GM21423 (cell line): ENCODE results near the gene PPP1R15B.

Experiments used
- ATAC-seq: cut with Tn5 transposase; IDR thresholded peaks from one replicate; pipeline ENCODE4 v1.9.1; 2021; ENCODE audit warnings: mild to moderate bottlenecking, moderate library complexity; ENCODE audit not compliant: unreplicated experiment

The PPP1R15B gene

DNA sequence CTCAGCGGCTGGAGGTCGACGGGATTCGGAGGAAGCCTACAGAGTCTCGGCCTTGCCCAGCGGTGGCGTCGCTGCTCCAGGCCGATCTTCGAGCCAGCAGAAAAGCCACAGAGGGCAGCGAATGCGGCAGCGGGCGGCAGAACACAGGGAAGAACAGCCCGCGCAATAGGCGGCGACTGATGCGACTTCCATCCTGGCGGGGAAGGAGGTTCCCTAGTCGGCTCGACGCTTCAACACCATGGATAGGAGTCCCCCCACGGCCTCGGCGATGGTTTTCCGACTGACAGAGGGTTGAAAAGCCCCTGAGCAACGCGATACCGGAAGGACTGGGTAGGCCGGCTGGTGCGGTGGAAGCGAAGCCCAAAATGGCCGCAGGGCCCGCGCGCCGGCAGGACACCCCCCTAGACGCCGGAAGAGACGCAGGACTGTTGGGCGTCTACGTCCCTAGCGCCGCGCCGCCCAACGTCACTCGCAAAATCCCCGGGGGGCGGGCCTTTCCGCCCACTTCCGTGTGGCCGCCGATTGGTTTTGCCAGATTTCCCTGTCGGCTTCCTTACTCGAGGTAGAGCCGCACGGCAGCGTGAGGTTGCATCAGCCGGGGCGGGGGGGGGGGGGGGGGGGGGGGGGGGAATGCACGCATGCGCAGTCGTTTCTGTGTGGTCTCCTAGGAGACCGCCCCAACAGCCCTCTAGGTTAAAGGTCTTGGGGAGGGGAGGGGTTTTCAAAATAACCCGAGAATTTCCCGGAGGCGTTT, at the start of gene PPP1R15B:
PPP1R15B (minus strand) TSS at position 367 of the 754 bp plus-strand sequence. CDS start 406 bp downstream, outside the sequence.
- ATAC-seq, result peak; percentile 92

GRCh38 chr1:204460346-204460745, 48.7 kb upstream of the PPP1R15B start:
- ATAC-seq, result no peak

DNA sequence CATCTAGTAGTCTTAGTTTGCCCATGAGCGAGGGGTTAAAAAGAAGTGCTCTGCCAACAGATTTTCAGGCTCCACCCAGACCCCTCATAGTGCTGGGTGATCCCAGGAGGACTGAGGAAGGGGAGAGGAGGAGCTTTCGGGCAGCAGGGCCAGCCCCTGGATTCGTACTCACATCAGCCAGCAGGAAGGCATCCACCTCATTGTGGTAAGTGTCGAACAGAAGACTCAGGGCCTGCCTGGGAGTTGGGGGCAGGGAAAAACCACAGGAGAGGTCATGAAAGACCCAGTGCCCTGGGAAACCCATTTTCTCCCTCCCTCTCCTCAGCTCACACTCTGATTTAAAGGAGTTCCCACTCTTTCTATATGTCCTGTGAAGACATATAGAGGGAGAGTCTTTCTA, 48.1 kb upstream of the PPP1R15B start:
- no peak for ATAC-seq

DNA sequence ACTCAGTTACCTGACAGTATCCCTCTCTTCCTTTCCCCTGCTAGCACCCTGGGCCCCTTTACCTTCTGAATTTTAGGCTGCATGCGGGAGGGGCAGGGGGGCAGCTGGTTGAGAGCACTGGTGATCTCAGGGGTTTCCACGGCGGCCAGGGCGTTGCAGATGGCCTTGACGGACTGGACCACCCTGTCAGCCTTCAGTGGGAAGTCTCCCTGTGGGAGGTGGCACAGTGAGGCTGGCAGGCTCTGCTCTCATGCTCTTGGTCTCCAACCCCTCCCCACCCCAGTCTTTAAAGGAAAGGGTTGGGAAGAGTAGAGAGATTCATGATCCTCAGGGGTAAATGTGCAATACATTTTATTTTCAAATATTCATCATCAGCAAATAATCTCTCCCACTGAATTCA, 46.0 kb upstream of the PPP1R15B start:
- no peak for ATAC-seq

- no peak for ATAC-seq
These were observed 45.3 kb upstream of the PPP1R15B start for GRCh38 chr1:204456826-204457442.

GRCh38 chr1:204455831-204456145, 44.2 kb upstream of the PPP1R15B start:
- no peak for ATAC-seq

DNA sequence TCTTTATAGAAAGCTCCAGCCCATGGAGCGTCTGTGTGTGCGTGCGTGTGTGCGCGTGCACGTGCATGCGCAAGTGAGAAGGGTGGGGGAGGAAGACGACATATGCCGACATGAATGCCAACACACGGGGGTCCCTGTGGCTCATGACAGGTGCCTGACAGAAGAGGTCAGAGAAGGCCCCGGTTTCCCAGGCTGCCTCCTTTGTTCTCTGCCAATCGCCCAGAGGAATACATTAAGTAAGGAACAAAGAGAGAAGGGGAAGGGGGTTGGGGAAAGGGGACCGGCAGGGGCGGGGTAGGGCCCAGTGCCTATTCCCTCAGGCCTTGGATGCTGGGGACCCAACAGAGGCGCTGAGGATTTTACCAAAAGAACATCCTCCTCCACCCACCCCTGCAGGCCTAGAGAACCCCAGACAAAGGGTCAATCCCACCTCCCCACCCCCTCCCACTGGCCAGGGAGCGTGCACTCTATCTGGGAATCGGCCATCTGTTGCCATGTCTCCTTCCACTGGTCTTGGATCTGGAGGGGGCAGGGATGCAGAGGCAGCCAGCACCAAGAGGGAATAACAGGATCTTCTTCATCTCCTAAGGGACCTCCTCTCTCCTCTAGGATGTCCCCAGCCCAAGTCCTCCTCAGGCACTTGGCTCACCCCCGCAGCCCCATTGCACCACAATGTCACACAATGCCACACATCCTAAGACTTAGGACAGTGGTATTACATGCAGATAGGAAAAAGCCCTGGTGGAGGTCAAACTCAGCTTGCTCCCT, 43.6 kb upstream of the PPP1R15B start:
- ATAC-seq, result no peak

DNA sequence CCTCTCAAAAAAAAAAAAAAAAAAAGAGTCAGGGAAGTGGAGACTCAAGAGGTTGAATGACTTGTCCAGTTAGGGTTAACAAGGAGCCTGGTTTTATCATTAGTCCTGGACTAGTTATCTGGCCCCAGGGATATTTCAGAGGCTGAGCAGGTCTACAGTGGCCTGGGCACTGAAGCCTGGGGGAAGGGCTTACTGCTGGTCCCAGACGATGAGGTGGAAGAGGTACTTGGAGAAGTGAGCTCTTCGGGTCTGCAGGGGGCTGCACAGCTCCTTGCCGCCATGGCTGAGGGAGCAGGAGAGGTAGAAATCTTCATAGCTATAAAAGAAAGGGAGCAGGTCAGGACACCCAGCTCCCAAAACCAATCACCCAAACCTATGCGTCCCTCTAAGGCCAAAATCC, 42.9 kb upstream of the PPP1R15B start:
- no peak for ATAC-seq

GRCh38 chr1:204453141-204453772, 41.6 kb upstream of the PPP1R15B start:
- ATAC-seq, result peak; percentile 80

DNA sequence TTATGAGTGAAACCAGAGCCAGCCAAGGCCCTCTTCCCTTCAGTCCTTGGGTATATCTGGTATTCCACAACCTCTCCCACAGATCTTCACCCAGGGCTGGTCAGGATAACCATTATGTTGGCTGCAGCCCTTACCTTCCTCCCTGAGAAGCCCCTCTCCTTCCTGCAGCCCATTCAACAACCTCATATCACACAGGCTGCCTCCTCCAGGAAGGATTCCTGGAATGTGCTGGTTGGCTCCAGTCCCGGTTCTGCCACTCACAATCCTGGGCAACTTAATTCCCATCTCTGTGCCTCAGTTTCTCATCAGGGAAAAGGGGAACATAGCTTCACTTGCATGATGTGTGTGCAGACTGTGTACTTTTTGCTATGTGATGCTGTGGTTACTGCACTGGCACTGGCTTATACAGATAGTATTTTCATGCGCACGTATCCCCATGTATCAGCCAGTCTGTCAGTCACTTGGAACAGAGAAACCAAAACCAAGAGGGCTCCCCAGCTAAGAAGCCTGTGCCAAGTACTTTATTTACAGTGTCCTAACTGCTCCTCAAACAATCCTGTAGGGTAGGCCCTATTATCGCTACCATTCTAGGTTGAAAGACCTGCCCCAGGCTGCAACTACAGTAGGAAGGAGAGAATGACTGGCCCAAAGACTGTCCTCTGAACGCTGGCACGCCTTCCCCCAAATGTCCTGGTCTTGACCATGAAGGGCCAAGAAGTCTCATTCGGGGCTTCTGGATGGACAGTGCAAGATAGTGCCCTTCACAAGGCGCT, 39.9 kb upstream of the PPP1R15B start:
- ATAC-seq, result no peak

- no peak for ATAC-seq
These were observed 39.0 kb upstream of the PPP1R15B start for GRCh38 chr1:204450461-204451257.

DNA sequence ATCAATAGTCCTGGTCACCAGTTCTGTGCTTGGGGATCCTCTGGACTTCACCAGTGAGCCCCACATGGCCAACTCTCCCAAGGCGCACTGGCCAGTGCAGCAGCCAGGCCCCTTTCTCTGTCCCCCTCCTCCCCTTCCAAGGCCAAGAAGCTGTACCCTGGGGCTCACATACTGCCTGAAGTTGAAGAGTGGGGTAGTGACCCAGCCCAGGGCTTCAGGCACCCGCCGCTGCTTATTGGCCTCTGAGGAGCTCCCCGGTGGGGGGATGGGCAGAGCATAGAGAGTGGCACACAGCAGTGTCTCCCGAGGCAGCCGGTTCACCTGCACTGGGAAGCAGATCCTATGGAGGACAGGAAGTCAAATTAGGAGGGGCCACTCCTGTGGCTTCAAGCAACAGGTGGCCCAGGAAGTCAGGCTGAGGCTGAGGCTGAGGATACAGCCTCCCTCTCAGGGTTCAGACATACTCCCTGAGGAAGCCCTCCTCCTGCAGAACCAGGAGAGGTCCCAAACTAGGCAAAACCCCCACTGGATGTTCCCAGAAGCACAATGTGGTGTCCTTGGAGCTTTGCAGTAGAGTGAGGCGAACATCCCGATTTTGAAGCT, 38.2 kb upstream of the PPP1R15B start:
- ATAC-seq, result no peak

DNA sequence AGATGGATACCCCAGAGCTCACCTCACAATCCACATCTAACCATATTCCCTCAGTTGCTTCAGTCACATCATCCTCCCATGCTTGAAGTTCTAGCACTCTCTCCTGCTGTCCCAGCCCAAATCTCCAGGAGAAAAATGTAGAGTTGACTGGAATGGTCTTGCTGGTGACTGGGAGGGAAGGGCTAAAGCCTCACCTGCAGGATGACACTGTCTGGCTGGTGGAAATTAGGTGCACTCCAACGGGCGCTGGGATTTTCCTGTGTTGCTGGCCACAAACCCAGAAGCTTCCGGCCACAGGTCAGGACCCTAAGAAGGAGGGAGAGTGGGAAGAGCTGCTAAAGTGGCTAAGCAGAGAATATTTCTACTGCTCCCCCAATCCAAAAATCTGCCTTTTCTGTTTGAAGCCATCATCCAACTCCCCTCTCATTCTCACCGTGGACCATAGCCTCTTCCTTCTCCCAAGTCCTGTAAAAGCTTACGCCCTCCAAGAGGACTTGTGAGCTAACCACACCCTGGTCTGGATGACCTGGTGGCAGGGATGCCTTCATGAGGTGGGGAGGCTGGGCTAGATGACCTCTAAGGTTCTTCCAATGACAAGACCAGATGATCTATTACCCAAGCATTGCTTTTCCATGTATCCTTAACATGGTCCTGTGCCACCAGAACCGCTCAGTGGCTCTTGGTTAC, 37.5 kb upstream of the PPP1R15B start:
- no peak for ATAC-seq

DNA sequence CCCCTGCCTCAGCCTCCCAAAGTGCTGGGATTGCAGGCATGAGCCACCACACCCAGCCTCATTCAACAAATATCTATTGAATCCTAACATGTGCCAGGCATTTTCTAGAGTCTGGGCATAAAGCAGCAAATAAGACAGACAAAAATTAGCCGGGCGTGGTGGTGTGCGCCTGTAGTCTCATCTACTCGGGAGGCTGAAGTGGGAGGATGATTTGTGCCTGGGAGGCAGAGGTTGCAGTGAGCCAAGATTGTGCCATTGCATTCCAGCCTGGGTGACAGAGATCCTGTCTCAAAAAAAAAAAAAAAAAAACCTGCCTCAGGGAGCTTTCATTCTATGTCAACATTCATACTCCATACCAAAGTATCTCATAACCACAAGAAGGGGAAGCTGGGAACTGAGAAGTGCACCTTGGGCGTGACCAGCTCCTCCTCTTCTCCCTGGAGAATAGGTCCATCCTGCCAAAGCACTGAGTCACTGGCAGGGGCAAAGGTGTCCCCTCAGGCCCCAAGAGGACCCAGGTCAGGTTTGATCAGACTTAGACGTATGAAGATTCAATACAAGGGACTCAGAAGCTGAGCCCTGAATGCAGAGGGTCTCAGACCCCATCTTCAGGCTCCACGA, 36.8 kb upstream of the PPP1R15B start:
- ATAC-seq, result no peak

DNA sequence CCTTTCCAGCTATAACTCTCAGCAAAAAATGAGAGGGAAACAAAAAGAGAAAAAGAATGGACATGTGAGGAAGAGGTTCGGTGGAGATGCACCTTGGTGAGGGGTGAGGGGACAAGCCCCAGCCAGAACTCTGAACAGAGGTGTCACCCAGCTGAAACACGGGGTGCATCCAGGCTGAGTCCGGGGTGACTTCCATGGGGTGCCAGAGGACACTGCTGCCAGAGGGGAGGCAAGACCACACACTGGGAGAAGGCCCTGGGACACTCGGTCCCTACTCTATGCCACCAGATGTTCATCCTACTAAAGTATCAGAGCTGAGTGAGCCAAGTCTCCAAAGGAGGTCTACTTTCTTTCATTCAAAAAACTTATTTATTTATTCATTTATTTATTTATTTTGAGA, 36.1 kb upstream of the PPP1R15B start:
- ATAC-seq, result no peak

DNA sequence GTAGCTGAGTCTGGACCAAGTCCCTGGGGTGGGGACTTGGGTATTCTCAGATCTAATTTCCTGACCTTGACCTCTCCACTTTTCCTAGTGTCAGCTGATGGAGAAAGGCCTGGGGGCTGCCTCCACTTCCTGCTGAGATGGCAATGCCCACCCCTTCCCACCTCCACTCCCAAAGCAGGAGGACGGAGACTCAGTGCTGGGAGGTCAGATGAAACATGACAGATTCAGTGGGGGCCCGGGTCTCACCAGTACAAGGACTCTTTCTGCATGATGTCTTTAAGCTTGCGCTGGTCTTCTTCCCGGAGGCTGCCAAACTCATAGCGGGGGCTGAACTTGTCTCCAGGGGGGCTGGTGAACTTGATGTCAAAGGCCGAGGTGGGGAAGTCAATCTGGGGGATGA, 35.6 kb upstream of the PPP1R15B start:
- no peak for ATAC-seq

GRCh38 chr1:204446413-204447111, 34.9 kb upstream of the PPP1R15B start:
- ATAC-seq, result peak; percentile 73

DNA sequence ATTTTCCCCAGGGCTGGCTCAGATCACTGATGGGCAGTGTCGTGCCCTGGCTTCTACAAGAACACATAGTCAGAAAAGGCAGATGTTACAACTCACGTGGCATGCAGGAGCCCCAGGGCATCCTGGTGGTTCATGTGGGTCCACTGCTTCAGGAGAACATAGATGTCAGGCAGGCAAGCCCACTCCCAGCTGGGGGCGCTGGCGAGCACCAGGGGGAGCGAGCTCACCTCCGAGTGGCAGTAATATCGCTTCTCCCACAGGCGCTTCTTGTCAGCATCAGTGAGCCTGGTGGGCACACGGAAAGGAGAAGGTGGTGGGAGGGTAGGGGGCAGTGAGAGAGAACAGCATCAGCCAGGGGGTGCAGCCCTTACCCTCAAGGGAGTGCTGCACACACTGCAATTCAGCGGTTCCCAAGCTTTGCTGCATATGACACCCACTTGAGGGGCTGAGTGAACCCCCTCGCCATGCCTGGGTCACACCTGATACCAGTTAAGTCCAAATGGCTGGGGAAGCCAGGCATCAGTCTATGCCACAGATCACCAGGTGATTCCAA, 34.3 kb upstream of the PPP1R15B start:
- ATAC-seq, result no peak
